DMS53 (cell line): ENCODE data around the gene KCTD11.

ENCODE experiments used
- DNase-seq: peaks from one replicate; lab custom pipeline; 2025; lab: John Stamatoyannopoulos, UW

KCTD11 gene

DNA sequence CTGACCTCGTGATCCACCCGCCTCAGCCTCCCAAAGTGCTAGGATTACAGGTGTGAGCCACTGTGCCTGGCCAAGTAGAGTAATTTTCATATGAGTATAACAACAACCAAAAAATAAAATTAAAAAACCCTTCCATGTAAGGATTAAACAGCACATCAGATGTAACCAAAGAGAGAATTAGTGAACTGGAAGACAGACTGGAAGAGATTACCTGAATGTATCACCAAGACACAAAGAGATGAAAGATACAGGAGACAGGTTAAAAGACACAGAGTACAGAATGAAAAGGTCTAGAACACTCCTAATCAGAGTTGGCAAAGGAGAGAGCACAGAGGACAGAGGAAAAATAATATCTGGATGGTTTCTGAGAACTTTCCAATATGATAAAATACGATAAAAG is 27.2 kb downstream of the KCTD11 start:
- DNase-seq: no peak

DNA sequence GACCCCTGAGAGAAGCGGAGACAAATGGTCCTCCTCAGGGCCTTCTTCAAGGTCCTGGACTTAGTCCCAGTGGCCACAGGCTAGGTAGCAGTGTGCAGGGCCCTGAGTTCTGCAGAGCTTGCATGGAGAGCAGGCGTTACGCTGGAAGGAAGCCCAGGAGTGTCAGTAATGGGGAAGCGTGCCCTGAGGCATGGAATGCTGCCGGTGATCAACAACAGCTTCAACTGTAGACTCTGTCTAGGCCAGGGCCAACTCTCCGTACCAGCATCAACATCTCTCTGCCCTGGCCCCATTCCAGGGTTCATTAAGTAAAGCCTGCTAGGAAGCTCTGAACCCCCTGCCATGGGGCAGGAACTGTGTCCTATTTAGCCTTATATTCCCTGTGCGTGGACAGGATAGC is 28.4 kb downstream of the KCTD11 start:
- peak; percentile 54 for DNase-seq

DNA sequence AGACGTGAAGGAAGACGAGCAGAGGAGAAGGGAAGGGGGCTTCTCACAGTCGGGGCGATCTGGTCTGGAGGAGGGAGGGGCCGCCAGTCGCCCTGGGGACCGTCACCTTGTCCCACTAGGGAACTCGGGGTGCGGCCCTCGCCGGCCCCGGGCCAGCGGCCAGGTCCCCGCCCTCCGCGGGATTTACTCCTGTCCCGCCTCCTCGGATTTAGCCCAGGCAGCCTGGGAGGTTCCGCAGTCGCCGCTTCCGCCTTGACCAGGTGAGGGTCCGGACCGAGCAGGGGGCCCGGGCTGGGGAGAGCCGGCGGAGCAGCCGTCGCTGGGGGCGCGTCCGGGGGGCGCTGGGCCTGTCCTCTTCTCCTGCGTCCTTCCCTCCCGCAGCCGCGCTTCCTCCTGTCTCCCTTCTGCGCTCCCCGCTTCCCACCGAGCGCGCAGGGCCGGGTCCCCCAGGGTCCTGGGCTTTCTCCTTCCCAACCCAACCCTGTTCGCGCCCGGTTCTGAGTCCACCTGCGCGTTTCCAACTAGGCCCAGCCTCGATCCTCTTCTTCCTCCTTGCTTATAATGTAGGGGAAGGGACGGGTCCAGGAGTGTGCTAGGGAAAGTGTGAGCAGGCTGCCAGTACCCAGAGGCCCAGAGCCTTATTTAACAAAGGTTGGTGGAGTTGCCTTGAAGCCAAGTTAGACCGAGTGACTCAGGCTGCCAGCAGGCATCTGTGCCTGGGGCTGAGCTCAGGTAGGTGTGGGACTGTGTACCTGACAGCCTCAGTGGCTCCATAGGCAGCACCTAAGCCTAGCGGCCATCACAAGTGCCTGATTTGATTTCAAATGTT is 29.1 kb downstream of the KCTD11 start, which contains the start of gene TNK1:
TSS of gene TNK1 (plus strand) at position 235 of the 829 bp plus-strand sequence. CDS start 1,838 bp downstream, outside the sequence.
- DNase-seq: peak; percentile 73

DNA sequence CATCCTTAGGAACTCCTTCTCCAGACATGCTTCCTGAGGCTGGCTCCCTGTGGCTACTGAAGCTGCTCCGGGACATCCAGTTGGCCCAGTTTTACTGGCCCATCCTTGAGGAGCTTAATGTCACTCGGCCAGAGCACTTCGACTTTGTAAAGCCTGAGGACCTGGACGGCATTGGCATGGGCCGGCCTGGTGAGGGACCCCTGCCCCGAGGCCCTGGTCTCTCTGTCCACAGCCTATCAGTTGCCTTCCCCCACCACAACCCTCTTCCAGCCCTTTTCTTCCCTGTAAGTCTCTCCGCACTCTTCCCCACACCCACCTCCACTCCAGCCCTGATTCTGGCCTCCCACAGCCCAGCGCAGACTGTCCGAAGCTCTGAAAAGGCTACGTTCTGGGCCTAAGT is 30.9 kb downstream of the KCTD11 start:
- DNase-seq: no peak

DNA sequence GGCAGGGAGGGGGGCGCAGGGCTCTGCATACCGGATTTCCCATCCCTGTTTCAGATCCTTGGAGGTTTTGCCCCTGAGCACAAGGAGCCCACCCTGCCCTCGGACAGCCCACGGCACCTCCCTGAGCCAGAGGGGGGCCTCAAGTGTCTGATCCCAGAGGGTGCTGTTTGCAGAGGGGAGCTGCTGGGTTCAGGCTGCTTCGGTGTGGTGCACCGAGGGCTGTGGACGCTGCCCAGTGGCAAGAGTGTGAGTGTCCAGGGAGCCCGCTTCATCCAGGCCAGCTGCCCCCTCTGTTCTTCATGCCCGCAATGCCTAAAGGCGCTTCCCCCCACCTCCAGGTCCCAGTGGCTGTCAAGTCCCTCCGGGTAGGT is 31.4 kb downstream of the KCTD11 start:
- DNase-seq: no peak

DNA sequence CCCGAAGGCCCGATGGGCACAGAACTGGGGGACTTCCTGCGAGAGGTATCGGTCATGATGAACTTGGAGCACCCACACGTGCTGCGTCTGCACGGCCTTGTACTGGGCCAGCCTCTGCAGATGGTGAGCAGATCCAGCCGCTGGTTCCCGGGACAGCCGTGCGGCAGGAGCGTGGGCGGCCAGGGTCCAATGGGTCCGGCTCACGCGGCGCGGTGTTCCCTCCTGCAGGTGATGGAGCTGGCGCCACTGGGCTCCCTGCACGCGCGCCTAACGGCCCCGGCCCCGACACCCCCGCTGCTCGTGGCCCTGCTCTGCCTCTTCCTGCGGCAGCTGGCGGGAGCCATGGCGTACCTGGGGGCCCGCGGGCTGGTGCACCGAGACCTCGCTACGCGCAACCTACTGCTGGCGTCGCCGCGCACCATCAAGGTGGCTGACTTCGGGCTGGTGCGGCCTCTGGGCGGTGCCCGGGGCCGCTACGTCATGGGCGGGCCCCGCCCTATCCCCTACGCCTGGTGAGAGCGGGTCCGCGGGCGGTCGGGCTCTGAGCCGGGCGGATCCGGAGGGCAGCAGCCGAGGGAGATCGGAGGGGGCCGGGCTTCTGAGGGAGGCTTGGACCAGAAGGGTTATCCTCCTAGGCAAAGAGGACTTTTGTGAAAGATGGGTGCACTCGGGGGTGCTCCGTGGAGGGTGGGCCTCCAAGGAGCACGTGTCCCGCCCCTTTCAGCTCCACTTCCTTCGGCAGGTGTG is 32.0 kb downstream of the KCTD11 start:
- DNase-seq: no peak

DNA sequence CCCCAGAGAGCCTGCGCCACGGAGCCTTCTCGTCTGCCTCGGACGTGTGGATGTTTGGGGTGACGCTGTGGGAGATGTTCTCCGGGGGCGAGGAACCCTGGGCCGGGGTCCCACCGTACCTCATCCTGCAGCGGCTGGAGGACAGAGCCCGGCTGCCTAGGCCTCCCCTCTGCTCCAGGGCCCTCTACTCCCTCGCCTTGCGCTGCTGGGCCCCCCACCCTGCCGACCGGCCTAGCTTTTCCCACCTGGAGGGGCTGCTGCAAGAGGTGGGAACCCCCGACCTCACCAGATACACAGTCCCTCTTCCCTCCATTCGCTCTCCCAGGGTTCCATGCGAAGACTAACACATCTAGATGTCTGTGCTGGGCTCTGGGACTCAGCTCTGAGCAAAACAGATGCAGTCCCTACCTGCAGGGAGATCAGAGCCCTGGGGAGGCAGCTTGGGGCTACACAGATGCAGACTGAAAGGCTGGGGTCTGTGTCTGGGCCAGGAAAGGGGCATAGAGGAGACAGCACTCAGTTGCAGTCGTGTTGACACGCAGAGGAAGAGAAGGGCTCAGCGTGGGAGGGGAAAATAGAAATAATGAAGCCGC is 32.6 kb downstream of the KCTD11 start:
- DNase-seq: no peak

DNA sequence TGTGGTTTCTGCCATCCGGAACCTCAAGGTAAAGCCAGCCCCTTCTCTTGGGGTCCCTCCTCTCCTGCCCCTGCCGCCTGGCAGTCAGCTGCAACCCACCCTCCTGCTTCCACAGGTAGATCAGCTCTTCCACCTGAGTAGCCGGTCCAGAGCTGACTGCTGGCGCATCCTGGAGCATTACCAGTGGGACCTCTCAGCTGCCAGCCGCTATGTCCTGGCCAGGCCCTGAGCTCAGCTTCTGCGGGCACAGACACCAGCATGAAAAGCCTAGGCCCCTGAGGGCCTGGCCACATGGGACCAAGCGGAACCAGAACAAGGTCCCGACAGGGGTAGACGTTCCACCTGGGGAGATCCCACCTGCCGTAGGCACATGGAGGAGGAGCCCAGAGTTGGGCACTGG is 36.9 kb downstream of the KCTD11 start:
- DNase-seq: no peak

DNA sequence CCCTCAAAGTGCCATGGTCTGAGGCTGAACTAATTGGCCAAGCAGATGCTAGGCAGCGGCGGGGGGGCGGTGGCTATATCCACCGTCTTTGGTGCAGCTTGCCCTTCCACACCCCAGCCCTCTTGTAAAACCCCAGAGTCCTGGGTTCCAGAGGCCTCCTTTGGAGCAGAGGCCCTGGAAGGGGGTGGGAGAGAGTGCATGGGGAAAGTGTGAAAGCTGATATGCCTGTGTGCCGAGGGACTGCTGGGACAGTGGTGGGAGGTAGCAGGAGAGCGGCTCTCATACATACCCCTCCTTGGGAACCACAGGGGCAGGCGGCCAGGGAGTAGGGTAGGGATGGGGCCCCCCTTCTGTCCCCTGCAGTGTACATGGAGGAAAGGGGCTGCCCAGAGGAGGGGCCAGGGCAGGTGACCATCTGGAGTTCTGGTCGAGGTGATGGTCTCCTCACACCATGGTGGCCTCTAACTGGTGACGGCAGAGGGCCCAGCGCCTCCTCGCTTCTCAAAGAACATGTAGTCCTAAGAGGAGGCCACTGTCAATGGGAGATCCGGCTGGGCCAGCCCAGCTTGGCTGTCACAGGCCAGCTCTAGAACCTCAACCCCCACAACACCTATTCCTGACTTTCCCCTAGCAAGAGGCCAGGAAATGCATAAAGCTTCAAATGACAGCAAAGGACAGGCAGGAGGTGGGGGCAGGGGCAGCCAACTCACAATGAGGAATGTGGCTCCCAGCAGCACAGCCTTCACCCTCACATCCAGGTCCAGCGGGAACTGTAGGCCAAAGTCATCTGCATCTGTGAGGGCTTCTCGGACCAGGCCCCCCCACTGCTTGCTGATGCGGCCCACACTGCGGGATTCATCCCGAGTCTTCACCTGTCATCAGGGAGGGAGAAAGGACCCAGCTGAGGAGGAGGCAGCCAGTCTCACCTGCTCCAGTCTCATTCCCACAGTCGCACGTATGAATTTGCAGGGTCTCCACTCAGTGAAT is 38.3 kb downstream of the KCTD11 start:
- no peak for DNase-seq

DNA sequence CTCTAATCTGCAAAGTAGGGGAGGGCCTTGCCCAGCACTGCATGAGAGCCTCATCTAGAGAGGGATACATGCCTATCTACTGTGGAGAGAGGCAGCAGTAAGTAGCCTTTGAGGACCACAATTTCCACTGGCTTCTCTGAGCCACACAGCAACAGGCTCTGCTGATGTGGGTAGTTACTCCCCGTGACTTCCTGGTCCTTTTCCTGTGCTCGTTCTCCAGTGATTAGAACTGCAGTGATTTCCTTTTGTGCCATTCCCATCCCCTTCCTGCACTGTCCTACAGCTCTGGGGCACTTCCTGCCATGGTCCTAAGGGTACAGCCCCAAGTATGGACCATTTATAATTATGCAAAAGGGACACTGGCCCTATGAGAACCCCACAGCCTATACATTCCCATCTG is 39.3 kb downstream of the KCTD11 start:
- no peak for DNase-seq

DNA sequence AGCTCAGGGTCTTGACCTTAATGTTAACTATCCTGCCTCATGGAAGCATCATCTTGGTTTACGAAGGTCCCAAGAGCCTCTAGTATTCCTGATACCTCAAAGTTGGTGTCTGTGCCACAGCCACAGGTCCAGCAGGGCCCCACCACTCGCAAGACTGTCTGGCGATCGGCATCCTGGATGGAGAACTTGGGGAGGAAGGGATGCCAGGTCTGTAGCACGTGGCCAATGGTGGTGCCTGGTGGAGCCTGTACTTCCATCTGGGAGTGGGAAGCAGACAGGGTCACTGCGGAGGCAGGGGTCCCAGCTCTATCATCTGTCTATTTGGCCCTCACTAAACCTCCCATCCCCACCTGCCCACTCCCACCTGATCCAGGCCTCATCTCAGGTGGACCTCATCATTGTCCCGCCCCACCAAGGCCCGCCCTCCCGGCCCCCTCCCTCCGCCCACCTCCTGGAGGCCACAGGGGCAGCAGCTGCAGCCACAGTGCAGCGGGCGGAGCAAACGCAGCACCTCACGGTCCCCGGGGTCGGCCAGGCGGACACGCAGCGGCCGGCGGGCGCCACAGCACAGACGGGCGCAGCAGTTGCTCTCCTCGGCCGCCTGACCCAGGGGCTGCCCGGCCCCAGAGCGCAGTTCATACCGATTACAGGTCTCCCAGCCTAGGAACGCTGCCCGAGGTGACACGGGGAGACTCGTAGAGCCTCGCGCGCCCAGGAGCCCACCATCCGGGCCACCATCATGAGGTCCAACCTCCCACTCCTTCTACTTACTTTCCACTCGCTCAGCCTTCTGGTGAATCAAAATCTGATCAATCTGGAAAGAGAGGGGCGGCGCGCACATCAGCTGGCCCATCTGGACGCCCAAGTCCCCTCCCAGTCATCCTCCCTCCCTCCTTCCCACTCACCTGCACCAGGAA is 41.0 kb downstream of the KCTD11 start:
- no peak for DNase-seq

DNA sequence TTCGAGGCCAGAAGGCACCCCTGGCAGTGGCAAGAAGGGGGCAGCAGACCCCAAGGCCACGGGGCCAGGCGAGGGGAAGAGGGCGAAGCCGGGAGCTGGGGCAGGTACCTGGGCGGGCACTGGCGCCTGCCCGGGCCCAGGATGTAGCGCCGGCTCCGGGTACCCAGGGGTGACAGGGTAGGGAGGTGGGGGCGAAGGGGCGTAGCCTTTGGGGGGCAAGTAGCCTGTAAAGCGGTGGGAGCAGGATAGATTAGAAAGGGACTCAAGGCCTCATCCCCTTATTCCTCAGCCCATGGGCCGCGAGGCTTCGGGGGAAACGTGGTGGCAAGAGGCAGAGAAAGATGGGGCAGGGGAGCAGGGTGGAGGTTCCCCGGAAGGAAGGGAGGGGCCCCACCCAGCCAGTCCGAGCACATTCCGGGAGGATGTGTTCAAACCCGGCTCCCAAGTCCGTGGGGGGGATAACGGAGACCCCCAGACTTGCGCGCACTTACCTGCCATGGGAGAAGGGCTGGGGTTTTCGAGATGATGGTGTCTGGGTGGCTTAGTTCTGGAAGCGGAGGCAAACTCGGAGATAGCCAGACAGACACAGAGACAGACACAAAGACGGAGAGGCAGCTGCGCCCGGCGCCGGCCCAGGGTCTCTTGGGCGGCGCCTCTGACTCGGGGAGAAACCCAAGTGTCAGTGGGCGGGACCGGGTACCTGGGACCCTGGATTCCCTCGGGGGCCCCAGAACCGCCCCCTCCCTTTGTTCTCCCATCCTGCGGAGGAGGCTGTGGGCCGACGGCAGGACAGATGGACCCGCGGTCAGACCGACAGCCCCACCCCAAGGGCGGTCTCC is 41.9 kb downstream of the KCTD11 start:
- DNase-seq: peak; percentile 81

DNA sequence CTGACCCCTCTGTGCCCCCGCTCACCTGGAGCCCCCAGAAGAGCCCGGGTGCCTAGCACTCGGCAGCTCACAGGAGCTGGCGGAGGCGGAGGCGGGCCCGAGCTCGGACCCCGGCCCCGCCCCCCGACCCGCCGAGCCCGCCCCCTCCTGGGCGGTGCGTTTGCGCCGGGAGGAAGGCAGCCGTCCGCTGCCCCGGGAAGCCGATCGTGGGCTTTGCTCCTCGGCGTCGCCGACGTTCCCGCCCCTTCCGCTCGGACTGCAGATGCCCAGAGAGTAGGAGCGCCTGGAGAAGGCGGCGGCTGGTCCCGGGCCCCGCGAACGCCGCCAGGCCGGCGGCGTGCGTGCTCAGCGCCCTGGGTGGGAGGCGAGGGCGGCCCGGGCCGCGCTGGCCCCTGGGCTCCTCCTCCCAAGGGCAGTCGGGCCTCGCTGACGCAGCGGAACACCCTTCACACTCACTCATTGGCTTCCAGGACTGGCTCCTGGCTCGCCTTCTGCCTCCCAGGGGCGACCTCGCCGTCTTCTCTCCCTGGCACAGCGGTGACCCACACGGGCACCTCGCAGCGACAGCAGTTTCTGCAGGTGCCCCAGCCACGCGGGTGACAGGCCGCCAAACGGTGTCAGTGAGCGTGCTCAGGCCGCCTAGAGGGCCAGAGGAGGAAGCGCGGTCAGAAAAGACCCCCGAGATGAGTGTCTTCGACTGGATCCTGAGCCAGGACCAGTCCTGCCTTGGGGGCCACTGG is 42.7 kb downstream of the KCTD11 start, which contains the start of gene PLSCR3:
TSS of gene PLSCR3 (minus strand) at position 74 of the 740 bp plus-strand sequence. CDS start 415 bp downstream, outside the sequence.
- DNase-seq: peak; percentile 96

DNA sequence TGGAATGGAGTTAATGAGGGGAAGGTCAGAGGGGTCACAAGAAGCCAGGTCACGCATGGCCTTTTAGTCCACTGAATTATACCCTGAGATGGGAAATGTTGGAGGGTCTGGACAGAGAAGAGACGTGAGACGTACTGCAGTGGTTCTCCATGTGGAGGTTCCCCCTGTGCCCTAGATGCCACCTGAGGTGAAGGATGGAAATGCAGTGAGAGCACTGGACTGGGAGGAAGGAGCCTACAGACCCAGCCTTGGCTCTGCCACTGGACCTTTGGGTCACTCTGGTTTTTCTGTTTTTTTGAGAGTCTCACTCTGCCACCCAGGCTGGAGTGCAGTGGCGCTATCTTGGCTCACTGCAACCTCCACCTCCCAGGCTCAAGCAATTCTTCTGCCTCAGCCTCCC is 44.2 kb downstream of the KCTD11 start:
- no peak for DNase-seq

DNA sequence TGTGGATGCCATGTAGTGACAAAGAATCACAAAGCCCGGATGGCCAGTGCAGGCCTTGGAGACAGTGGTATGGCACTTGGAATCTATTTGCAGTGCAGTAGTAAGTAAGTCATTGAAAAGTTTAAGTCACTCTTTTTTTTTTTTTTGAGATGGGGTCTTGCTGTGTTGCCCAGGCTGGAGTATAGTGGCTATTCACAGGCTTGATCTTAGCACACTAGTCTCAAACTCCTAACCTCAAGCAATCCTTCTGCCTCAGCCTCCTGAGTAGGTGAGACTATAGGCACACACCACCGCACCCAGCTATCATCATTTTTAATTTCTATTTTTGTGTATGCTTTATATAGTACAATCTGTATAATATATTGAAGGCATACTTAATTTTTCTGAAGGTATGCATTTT is 46.6 kb downstream of the KCTD11 start:
- DNase-seq: no peak

DNA sequence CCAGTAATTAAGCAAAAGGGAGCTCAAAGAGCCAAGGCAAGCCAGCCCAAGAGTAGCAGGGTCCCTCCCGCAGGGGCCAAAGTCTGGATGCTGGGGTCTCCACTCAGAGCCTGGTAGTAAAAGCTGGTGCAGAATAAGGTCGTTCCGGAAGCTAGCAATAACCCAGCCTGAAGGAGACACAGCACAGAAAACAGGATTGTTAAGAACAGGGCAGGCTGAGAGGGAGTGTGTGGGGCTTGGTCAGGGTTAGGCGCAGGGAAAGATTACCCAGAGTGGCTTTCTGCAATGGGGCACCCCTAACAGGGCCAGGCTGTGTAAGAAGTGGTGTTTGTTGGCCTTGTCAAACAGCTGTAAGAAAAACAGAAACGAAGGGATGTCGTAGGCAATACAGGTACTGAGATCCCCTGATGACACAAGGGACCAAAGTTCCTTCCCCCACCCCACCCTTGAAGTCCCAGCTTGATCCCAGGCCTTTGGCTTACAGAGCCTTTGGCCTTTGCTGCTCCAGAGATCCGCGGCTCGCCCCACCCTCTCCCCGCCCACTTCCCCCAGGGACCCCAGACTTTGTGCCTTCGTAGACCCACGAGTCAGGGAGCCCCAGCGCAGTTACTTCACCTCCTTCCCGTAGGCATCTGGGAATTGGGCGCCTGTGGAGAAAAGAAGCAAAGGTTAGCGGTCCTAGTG is 51.2 kb downstream of the KCTD11 start:
- no peak for DNase-seq

DNA sequence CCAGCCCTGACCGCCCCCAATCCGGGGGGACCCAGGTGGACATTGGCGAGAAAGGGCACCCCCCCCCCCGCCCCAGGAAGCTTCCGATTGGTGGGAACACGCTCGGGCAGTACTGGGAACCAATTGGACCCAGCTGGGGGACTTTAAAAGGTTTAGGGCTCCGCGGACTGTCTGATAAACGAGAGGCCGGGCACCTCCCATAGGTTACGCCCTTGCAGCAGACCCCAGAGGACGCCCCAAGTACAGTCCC is 51.7 kb downstream of the KCTD11 start:
- no peak for DNase-seq

DNA sequence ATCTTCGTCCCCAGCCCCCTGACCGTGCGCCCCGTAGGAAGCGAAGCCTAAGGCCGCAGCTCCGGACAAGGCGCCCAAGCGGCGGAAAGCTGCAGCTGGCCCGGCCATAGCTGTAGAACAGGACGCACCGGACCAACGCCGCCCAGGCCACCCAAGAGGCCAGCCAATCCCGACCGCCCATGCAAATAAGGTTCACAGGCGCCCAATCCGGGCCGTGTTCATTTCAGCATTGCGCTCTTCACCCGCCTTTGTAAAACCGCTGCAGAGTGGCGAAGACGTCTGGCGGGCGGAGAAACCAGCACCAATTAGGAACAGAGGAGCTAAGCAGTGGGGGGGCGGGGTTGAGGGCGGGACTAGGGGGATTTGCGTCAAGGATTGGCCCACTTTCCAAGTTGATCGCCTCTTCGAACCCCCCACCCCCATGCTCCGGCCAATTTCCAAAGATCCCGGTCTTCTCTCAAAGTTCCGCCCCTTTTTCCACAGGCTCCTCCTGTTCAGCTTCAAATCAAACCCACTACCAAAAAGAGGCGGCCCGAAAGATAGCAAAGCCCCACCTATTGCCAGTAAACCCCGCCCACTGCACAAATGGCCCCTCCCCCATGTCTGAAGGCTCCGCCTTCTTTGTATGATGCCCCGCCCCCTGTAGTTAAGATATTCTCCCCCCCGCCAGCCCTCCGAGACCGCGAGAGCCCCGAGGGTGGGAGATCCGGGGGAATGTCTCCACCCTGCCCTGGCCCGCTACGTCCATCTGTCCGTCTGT is 52.2 kb downstream of the KCTD11 start, which contains the start of gene TMEM256:
TSS of gene TMEM256 (minus strand) at position 121 of the 760 bp plus-strand sequence. CDS start at position 108, 13 bp downstream.
- DNase-seq: peak; percentile 100
